Bronchial epithelial cell (primary cell): ENCODE data around the gene NDUFS6. TPM values are rescaled to one million over a fixed set of nuclear protein-coding genes. Genes with fewer than 3 reads are reported as not detected.
A peak's percentile ranks its signal among the peaks of the same experiment; 100 is the strongest.

Source experiments
- DNase-seq: peaks from one replicate; pipeline ENCODE4 v3.0.0-alpha.2; 2010; ENCODE audit warnings: low read depth
- FAIRE-seq: peaks from 2 replicates; lab custom pipeline; 2011; peaks lifted over from hg19 to GRCh38; lab: Jason Lieb, UNC
- H3K27me3 ChIP-seq: 2 replicates; pipeline ENCODE4 v1.5.1; 2011; ENCODE audit warnings: low read length; ENCODE audit not compliant: control insufficient read depth, insufficient read depth
- H3K36me3 ChIP-seq: 2 replicates; pipeline ENCODE4 v1.5.1; 2011; ENCODE audit warnings: low read length; ENCODE audit not compliant: control insufficient read depth, insufficient read depth
- H3K4me3 ChIP-seq: 2 replicates; pipeline ENCODE4 v1.5.1; 2011; ENCODE audit warnings: mild to moderate bottlenecking, low read depth, low read length, control low read depth
- total RNA-seq: library from RNA; depleted of rRNA; stranded (reverse); fragments of >200 nt; gene quantifications from 2 replicates; pipeline ENCODE4 v1.2.1, GENCODE V29; 2014
- TF ChIP-seq, protein P1 (sequence below): IDR thresholded peaks from 2 replicates; pipeline ENCODE4 v1.5.1; 2011; ENCODE audit warnings: mild to moderate bottlenecking, moderate library complexity, low read length, control low read depth, inconsistent platforms; ENCODE audit not compliant: insufficient read depth, severe bottlenecking

NDUFS6 gene
- total RNA-seq, 1 donor from 2014 or later: 21.1 TPM

DNA sequence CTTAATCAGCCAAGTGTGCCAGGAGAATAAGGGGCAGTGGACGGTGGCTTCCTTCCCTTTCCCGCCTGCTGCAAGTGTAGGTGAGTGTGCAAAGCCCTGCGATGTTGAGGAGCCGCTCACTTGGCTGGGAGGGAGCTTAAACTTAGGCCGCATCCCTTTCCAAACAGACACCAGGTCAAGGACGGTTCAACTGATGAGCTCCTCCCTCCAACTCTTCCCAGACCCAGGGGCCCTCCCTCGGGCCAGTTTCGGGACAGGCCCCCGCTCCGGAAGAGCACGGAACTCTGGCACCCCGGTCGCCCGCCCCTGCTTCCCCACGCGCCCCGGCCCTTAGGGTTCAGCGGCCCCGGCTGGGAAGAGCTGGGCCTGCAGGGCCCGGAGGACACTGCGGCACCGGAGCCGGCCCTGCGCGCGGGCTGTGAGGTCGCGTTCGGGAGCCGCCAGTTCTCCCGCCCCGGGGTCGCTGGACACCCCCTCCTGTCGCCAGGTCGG, 2.1 kb upstream of the NDUFS6 start:
- FAIRE-seq: no peak
- TF ChIP-seq, protein P1, sequence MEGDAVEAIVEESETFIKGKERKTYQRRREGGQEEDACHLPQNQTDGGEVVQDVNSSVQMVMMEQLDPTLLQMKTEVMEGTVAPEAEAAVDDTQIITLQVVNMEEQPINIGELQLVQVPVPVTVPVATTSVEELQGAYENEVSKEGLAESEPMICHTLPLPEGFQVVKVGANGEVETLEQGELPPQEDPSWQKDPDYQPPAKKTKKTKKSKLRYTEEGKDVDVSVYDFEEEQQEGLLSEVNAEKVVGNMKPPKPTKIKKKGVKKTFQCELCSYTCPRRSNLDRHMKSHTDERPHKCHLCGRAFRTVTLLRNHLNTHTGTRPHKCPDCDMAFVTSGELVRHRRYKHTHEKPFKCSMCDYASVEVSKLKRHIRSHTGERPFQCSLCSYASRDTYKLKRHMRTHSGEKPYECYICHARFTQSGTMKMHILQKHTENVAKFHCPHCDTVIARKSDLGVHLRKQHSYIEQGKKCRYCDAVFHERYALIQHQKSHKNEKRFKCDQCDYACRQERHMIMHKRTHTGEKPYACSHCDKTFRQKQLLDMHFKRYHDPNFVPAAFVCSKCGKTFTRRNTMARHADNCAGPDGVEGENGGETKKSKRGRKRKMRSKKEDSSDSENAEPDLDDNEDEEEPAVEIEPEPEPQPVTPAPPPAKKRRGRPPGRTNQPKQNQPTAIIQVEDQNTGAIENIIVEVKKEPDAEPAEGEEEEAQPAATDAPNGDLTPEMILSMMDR: no peak
- Histone ChIP-seq H3K4me3 (peak overlapping the region; percentile 92), H3K27me3 (no peaks in the 10 kb centered on the region), H3K36me3 (peaks cover 13% of the 10 kb centered on the region)
- DNase-seq: no peak

DNA sequence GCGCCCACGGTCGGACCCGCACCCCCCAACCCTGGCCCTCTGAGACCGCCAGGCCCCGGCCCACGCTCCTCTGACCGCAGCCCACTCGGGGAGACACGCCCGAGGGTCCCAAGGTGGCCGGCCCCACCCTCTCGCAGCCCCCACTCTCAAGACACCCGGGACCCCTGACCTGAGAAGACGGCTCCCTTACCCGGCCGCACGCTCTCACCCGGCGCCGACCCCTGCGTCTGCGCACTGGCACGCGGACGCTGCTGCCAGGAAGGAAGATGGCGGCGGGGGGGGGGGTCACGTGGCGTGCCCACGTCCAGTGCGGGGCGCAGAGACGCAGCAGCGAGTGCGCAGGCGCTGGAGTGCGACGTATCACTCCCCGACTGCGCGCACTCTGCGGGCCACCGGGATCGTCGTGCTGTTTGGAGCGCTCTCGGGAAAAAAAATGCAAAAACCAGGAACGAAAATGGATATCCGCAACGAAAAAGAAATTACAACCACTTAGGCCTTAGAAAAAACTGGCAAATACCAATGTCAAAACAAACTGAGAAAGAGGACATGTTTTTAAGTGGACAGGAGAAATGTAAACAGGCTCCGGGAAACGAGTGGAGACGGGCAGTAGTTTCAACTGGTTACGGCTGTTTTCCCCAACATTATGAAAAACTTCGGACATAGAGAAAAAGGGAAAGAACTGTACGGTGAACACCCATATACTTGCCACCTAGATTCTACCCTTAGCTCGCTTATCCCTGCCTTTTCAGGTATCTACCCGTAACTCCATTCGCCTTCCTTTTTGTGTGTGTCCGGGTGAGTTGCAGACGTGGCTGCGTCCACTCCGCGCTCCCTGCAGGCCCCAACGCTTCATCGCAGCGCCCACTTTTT, 1.4 kb upstream of the NDUFS6 start, which contains the start of gene MRPL36:
MRPL36 (minus strand) TSS at position 236 of the 870 bp plus-strand sequence. CDS start 902 bp downstream, outside the sequence.
- no peak for FAIRE-seq
- peaks cover 15% of the 10 kb centered on the region for H3K36me3 ChIP-seq
- peak within 1 kb of the TSS; percentile 92 for H3K4me3 ChIP-seq
- DNase-seq: peak; percentile 69
- no peaks in the 10 kb centered on the region for H3K27me3 ChIP-seq
- TF ChIP-seq, protein P1: no peak

DNA sequence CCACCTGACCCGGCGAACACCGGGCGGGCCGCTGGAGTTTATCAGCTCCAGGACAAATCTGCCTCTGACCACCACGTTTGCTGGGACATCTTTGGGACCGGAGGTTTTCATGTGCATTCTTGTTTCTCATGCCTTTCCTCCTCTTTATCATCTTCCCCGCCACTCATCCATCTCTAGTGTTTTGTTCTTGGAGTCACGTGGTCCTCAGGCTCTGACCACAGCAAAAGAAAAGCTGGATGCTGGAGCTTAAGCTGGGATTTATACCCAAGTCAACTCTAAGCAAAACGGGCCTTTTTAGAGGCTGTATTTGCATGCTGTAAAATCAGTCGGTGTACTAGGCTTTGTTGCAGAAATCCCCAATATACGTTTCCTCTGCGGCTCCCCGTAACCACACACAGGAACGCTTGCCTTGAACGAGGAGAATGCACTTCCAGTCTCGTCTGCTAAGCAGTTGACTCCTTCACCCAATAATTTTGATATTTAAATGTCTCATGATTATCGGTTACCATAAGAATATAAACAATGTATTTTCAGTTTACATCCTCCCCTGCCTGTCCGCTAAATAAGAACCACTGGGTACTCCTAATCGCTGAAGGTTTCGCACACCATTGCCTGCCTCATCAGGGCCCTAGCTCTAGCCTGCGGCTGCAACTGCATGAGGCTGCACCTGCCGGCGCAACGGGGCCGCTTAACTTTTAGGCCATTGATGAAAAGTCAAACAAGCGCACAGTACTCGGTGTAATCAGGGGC, 560 bp upstream of the NDUFS6 start:
- no peak for FAIRE-seq
- Histone ChIP-seq H3K36me3 (peaks cover 15% of the 10 kb centered on the region), H3K27me3 (no peaks in the 10 kb centered on the region), H3K4me3 (peak overlapping the region; percentile 92)
- peak; percentile 17 for DNase-seq
- TF ChIP-seq, protein P1: no peak

DNA sequence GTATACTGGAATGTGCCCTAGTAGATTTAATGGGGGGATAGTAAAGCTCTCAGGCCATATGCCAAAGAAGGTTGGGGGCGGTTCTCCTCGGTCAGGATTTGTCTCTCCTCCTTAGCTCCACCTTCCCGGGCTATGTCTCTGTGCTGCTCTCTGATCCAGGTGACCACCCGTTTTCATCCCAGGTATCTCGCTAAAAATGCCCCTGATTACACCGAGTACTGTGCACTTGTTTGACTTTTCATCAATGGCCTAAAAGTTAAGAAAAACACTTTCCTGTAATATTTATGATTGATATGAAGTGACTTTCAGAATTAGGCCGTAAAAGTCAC, 724 bp downstream of the NDUFS6 start:
- H3K36me3 ChIP-seq: peaks cover 11% of the 10 kb centered on the region
- no peaks in the 10 kb centered on the region for H3K27me3 ChIP-seq
- no peak for FAIRE-seq
- peak; percentile 28 for DNase-seq
- TF ChIP-seq, protein P1: no peak
- H3K4me3 ChIP-seq: peak overlapping the region; percentile 92

DNA sequence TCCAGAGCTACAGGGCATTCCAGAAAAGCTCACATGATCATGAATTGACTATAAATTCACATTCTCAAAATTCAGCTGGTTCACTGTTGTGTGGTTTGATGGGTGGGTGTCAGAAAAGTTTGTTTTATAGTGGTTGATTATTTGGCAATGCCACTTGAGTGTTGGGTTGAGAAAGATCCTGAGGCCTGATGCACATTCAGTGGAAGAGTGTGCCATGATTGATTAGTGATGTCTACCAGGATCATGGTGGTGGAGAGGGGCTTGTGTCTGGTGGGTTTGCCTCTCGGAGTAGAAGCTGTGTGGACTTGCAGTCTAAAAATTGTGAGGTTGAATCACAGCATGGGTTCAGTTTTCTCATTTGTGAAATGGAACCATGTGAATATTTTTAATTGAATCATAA, 2.0 kb downstream of the NDUFS6 start:
- Histone ChIP-seq H3K27me3 (no peaks in the 10 kb centered on the region), H3K36me3 (peaks cover 7% of the 10 kb centered on the region), H3K4me3 (no peak overlapping the region)
- DNase-seq (no peak), FAIRE-seq (no peak)
- TF ChIP-seq, protein P1: no peak
